Transverse colon (tissue), 4 donors: Measurements from ENCODE around the gene WDFY3.

Source experiments
- EP300 ChIP-seq: sonication (generic); formaldehyde crosslinking; IDR thresholded peaks from one replicate; pipeline ENCODE4 v1.6.1; 2017; ENCODE audit warnings: antibody characterized with exemption, low read depth
- POLR2A ChIP-seq: fragments of 450-650 bp; IDR thresholded peaks from one replicate; pipeline ENCODE4 v1.6.1; 2016; ENCODE audit warnings: antibody characterized with exemption, mild to moderate bottlenecking, moderate library complexity
- POLR2AphosphoS5 ChIP-seq, 3 donors: sonication (generic); formaldehyde crosslinking; IDR thresholded peaks; one replicate each; pipeline ENCODE4 v1.6.1; 2016; ENCODE audit warnings: antibody characterized with exemption in 3 of 3
- TF ChIP-seq, protein P1 (sequence below), 5 experiments: fragments of 200-600 bp in 3 of 5; fragments of 450-650 bp in 2 of 5; sonication (generic) in 3 of 5; IDR thresholded peaks; 1 replicate in 2 of 5; 2 replicates in 3 of 5; pipeline ENCODE4 v1.5.1; 2016 to 2017; ENCODE audit warnings: antibody characterized with exemption in 5 of 5, inconsistent platforms in 3 of 5, mild to moderate bottlenecking in 2 of 5, moderate library complexity in 1 of 5

GRCh38 chr4:84939113-84939512 lies 27.4 kb downstream of the WDFY3 start:
- no peak for TF ChIP-seq POLR2A
- TF ChIP-seq EP300: no peak
- TF ChIP-seq, protein P1, sequence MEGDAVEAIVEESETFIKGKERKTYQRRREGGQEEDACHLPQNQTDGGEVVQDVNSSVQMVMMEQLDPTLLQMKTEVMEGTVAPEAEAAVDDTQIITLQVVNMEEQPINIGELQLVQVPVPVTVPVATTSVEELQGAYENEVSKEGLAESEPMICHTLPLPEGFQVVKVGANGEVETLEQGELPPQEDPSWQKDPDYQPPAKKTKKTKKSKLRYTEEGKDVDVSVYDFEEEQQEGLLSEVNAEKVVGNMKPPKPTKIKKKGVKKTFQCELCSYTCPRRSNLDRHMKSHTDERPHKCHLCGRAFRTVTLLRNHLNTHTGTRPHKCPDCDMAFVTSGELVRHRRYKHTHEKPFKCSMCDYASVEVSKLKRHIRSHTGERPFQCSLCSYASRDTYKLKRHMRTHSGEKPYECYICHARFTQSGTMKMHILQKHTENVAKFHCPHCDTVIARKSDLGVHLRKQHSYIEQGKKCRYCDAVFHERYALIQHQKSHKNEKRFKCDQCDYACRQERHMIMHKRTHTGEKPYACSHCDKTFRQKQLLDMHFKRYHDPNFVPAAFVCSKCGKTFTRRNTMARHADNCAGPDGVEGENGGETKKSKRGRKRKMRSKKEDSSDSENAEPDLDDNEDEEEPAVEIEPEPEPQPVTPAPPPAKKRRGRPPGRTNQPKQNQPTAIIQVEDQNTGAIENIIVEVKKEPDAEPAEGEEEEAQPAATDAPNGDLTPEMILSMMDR (IDR thresholded peaks at IDR 0.05): no peak
- TF ChIP-seq POLR2AphosphoS5 (IDR thresholded peaks at IDR 0.05): no peak
